ENCODE results near the gene ACSF3. TPM values are rescaled to one million over a fixed set of nuclear protein-coding genes. Genes with fewer than 3 reads are reported as not detected.

The ACSF3 gene
- total RNA-seq, 1 experiment from 2014 or later, result 34.0 TPM

DNA sequence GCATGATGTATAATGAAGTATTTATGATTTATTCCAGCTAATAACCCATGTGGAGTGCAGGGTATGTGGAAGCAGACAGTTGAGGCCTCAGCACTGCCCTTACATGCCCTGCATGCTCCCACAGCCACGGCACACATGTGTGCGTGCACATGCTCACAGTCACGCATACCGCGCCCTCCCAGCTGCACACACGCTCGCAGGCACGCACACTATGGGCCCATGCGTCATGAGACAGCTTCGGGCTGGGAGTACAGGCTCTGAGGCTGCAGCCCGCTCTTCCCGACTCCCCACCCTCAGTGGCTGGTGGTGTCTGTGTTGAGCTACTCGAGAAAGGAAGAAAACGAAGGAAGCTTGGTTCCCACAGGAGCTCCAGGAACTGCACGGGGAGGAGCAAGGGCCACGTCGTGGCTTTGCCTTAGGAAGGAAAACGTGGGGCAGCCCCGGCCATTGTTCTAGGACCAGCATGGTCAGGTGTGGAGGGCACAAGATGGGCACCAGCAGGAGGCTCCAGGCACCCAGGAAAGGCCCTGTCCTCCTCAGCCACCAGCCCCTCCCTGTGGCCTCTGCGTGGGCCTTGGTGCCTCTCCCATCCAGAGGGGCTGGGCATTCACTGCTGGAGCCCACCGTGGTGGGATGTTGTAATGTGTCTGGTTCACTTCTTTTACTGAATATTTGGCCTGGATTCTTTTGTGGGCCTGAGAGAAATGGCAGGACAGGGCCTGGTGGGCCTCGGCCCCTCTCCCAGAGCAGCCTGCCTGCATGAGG lies 50.4 kb downstream of the ACSF3 start:
- intact Hi-C loops (cut with micrococcal nuclease; ENCODE audit: unreplicated experiment), result no loop called here
- Histone ChIP-seq H3K9me3 (ENCODE audit: insufficient read depth, low read depth) (no peaks in the 10 kb centered on the region), H3F3A (ENCODE audit: insufficient read depth, low read depth) (no peaks in the 10 kb centered on the region), H3K4me1 (replicated peaks; ENCODE audit: insufficient read depth) (no peaks in the 10 kb centered on the region), H4K20me1 (ENCODE audit: insufficient read depth) (no peaks in the 10 kb centered on the region), H3K79me2 (ENCODE audit: low read depth) (no peaks in the 10 kb centered on the region), H3K27me3 (ENCODE audit: insufficient read depth, low read depth) (no peaks in the 10 kb centered on the region), H3K9me2 (ENCODE audit: insufficient read depth) (no peaks in the 10 kb centered on the region), H3K36me3 (ENCODE audit: low read depth) (no peaks in the 10 kb centered on the region), H3K4me3 (no peak overlapping the region), H3K27ac (no peak overlapping the region), H3K4me2 (no peak overlapping the region), H2AFZ (no peak overlapping the region)
- TF ChIP-seq, protein P1, sequence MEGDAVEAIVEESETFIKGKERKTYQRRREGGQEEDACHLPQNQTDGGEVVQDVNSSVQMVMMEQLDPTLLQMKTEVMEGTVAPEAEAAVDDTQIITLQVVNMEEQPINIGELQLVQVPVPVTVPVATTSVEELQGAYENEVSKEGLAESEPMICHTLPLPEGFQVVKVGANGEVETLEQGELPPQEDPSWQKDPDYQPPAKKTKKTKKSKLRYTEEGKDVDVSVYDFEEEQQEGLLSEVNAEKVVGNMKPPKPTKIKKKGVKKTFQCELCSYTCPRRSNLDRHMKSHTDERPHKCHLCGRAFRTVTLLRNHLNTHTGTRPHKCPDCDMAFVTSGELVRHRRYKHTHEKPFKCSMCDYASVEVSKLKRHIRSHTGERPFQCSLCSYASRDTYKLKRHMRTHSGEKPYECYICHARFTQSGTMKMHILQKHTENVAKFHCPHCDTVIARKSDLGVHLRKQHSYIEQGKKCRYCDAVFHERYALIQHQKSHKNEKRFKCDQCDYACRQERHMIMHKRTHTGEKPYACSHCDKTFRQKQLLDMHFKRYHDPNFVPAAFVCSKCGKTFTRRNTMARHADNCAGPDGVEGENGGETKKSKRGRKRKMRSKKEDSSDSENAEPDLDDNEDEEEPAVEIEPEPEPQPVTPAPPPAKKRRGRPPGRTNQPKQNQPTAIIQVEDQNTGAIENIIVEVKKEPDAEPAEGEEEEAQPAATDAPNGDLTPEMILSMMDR (conservative IDR thresholded peaks at IDR 0.05), result no peak
- TF ChIP-seq EZH2 (IDR thresholded peaks at IDR 0.05; ENCODE audit: low read depth), result no peak
- CTCF ChIA-PET, result no interaction called here
- no TSS peak for BruUV-seq (replicated peaks)
- POLR2A ChIA-PET (ENCODE audit: unreplicated experiment), result no interaction called here
- DNase-seq, result no peak

DNA sequence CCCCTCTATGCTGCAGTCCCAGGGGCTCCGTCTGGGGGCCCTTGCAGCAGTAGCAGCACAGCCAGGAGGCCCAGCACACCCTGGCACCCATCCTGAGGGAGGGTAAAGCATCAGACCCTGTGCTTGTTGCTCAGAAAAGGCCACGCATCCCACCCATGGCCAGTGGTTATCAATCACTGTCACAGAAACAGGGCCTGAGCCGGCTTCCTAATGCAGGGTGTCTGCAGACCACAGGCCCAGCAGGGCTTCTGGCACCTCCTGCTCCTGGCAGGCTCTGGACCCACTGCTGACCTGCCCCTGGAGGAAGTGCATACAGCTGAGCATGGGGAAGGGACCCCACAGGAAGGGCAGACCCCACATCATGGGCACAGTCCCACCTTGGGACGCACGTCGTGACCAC lies 51.0 kb downstream of the ACSF3 start:
- Histone ChIP-seq H3K4me3 (no peak overlapping the region), H3K9me3 (ENCODE audit: insufficient read depth, low read depth) (no peaks in the 10 kb centered on the region), H3K27ac (no peak overlapping the region), H2AFZ (no peak overlapping the region), H3K36me3 (ENCODE audit: low read depth) (no peaks in the 10 kb centered on the region), H3K4me2 (no peak overlapping the region), H4K20me1 (ENCODE audit: insufficient read depth) (no peaks in the 10 kb centered on the region), H3K79me2 (ENCODE audit: low read depth) (no peaks in the 10 kb centered on the region), H3K9me2 (ENCODE audit: insufficient read depth) (no peaks in the 10 kb centered on the region), H3K4me1 (replicated peaks; ENCODE audit: insufficient read depth) (no peaks in the 10 kb centered on the region), H3K27me3 (ENCODE audit: insufficient read depth, low read depth) (no peaks in the 10 kb centered on the region), H3F3A (ENCODE audit: insufficient read depth, low read depth) (no peaks in the 10 kb centered on the region)
- DNase-seq, result no peak
- no TSS peak for BruUV-seq (replicated peaks)
- intact Hi-C loops (cut with micrococcal nuclease; ENCODE audit: unreplicated experiment), result no loop called here
- POLR2A ChIA-PET (ENCODE audit: unreplicated experiment), result no interaction called here
- no peak for TF ChIP-seq EZH2 (IDR thresholded peaks at IDR 0.05; ENCODE audit: low read depth)
- TF ChIP-seq, protein P1 (conservative IDR thresholded peaks at IDR 0.05), result no peak
- CTCF ChIA-PET, result no interaction called here

DNA sequence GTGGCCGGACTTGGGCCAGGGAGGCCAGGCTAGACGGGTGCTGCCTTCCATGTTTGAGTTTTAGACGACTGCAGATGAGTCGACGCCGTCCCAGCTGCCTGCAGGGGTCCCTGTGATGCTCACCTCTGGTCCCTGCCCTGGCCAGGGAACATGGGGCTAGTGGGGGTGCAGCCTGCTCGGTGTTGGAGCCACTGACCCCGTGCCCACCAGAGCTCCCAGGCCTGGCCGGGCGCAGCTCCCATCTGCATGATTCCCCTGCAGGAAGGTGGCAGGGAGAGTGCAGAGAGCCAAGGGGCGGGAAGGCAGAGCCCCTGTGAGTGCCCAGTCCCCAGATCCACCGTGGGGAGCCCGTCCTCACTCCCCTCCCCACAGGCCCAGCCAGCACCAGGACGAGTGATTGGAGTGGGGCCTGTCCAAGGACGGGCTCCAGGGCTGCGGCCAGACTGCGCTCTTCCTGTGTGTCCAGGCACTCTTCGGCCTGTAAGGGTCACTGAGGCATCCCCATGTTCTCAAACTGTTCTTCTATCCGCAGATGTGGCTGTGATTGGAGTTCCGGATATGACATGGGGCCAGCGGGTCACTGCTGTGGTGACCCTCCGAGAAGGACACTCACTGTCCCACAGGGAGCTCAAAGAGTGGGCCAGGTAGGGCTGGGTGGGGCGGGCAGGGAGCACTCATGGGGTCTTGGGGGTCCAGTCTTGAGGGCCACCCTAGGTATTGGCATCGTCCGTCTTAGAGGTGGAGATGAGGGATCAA lies 51.9 kb downstream of the ACSF3 start:
- Histone ChIP-seq H3K27me3 (ENCODE audit: insufficient read depth, low read depth) (no peaks in the 10 kb centered on the region), H4K20me1 (ENCODE audit: insufficient read depth) (no peaks in the 10 kb centered on the region), H3K4me3 (no peak overlapping the region), H2AFZ (no peak overlapping the region), H3F3A (ENCODE audit: insufficient read depth, low read depth) (no peaks in the 10 kb centered on the region), H3K27ac (no peak overlapping the region), H3K36me3 (ENCODE audit: low read depth) (no peaks in the 10 kb centered on the region), H3K4me1 (replicated peaks; ENCODE audit: insufficient read depth) (no peaks in the 10 kb centered on the region), H3K4me2 (no peak overlapping the region), H3K9me3 (ENCODE audit: insufficient read depth, low read depth) (no peaks in the 10 kb centered on the region), H3K9me2 (ENCODE audit: insufficient read depth) (no peaks in the 10 kb centered on the region), H3K79me2 (ENCODE audit: low read depth) (no peaks in the 10 kb centered on the region)
- intact Hi-C loops (cut with micrococcal nuclease; ENCODE audit: unreplicated experiment), result no loop called here
- ChIA-PET CTCF (no interaction called here), POLR2A (ENCODE audit: unreplicated experiment) (no interaction called here)
- no peak for DNase-seq
- no TSS peak for BruUV-seq (replicated peaks)
- TF ChIP-seq EZH2 (IDR thresholded peaks at IDR 0.05; ENCODE audit: low read depth), result no peak
- TF ChIP-seq, protein P1 (conservative IDR thresholded peaks at IDR 0.05), result no peak

Measured in PC-9 (cell line).